ENCODE measurements around the gene KRT35. TPM values are rescaled to one million over a fixed set of nuclear protein-coding genes. Genes with fewer than 3 reads are reported as not detected.

The KRT35 gene
- total RNA-seq, 4 donors from 2014 or later: not detected

GRCh38 chr17:41491476-41491875, 10.5 kb upstream of the KRT35 start:
- H3K27me3 ChIP-seq: peaks cover 0 to 7% (median 0%) of the 10 kb centered on the region in 4 donors
- H3K27ac ChIP-seq (replicated peaks in 1 of 4): no peak overlapping the region
- intact Hi-C loops (cut with DNase I): no loop called here
- H3K36me3 ChIP-seq: no peaks in the 10 kb centered on the region
- no peak for DNase-seq (ENCODE audit: extremely low spot score)
- no peaks in the 10 kb centered on the region for H3K9me3 ChIP-seq
- WGBS: 88% methylated on average over 1 of the region's 2 CpGs
- H3K4me3 ChIP-seq: no peak overlapping the region
- peaks cover 3 to 16% (median 10%) of the 10 kb centered on the region in 4 donors for H3K4me1 ChIP-seq
- TF ChIP-seq EP300 (IDR thresholded peaks at IDR 0.05) (no peak), POLR2AphosphoS5 (IDR thresholded peaks at IDR 0.05) (no peak), CTCF (IDR thresholded peaks at IDR 0.05) (no peak), POLR2A (IDR thresholded peaks at IDR 0.05; ENCODE audit: low read depth) (no peak)

GRCh38 chr17:41490000-41490990, 9.3 kb upstream of the KRT35 start:
- Histone ChIP-seq H3K27ac (replicated peaks in 1 of 4) (no peak overlapping the region), H3K4me3 (no peak overlapping the region), H3K36me3 (no peaks in the 10 kb centered on the region), H3K27me3 (peaks cover 0 to 7% (median 0%) of the 10 kb centered on the region in 4 donors), H3K4me1 (peaks cover 3 to 15% (median 10%) of the 10 kb centered on the region in 4 donors), H3K9me3 (no peaks in the 10 kb centered on the region)
- DNase-seq (ENCODE audit: extremely low spot score): no peak
- intact Hi-C loops (cut with DNase I): no loop called here
- no peak for TF ChIP-seq POLR2A (IDR thresholded peaks at IDR 0.05; ENCODE audit: low read depth)
- TF ChIP-seq CTCF (IDR thresholded peaks at IDR 0.05): no peak
- no peak for TF ChIP-seq POLR2AphosphoS5 (IDR thresholded peaks at IDR 0.05)
- no peak for TF ChIP-seq EP300 (IDR thresholded peaks at IDR 0.05)
- 88% methylated on average over 10 of the region's 10 CpGs for WGBS

- peaks cover 0 to 7% (median 0%) of the 10 kb centered on the region in 4 donors for H3K27me3 ChIP-seq
- H3K36me3 ChIP-seq: no peaks in the 10 kb centered on the region
- H3K27ac ChIP-seq (replicated peaks in 1 of 4): no peak within 1 kb of the TSS
- intact Hi-C loops (cut with DNase I): no loop called here
- no CpG with 5 or more reads among the region's 12 CpGs for WGBS
- no peak for TF ChIP-seq EP300 (IDR thresholded peaks at IDR 0.05)
- TF ChIP-seq POLR2AphosphoS5 (IDR thresholded peaks at IDR 0.05): no peak
- no peaks in the 10 kb centered on the region for H3K9me3 ChIP-seq
- DNase-seq (ENCODE audit: extremely low spot score): no peak
- no peak within 1 kb of the TSS for H3K4me3 ChIP-seq
- peaks cover 3 to 13% (median 10%) of the 10 kb centered on the region in 4 donors for H3K4me1 ChIP-seq
Observed at GRCh38 chr17:41489531-41489930, 8.6 kb upstream of the KRT35 start, which contains the start of gene KRT36. KRT36 (minus strand) TSS chr17:41489910; CDS start chr17:41489864, 46 bp downstream.

GRCh38 chr17:41486809-41487530, 6.0 kb upstream of the KRT35 start:
- H3K9me3 ChIP-seq: no peaks in the 10 kb centered on the region
- no peak overlapping the region for H3K27ac ChIP-seq (replicated peaks in 1 of 4)
- H3K36me3 ChIP-seq: no peaks in the 10 kb centered on the region
- no peak for TF ChIP-seq POLR2A (IDR thresholded peaks at IDR 0.05; ENCODE audit: low read depth)
- TF ChIP-seq EP300 (IDR thresholded peaks at IDR 0.05): no peak
- TF ChIP-seq CTCF (IDR thresholded peaks at IDR 0.05): peak in 1 of 3 experiments; percentile 15
- TF ChIP-seq POLR2AphosphoS5 (IDR thresholded peaks at IDR 0.05): no peak
- peaks cover 0 to 7% (median 0%) of the 10 kb centered on the region in 4 donors for H3K27me3 ChIP-seq
- H3K4me1 ChIP-seq: no peaks in the 10 kb centered on the region
- DNase-seq (ENCODE audit: extremely low spot score): no peak
- 62% methylated on average over 18 of the region's 29 CpGs for whole genome bisulfite sequencing
- H3K4me3 ChIP-seq: no peak overlapping the region
- intact Hi-C loops (cut with DNase I): no loop called here

- intact Hi-C loops (cut with DNase I): no loop called here
- Histone ChIP-seq H3K4me1 (no peaks in the 10 kb centered on the region), H3K27me3 (peaks cover 0 to 7% (median 0%) of the 10 kb centered on the region in 4 donors), H3K36me3 (no peaks in the 10 kb centered on the region), H3K4me3 (no peak overlapping the region), H3K9me3 (no peaks in the 10 kb centered on the region), H3K27ac (replicated peaks in 1 of 4) (no peak overlapping the region)
- 98% methylated on average over 12 of the region's 13 CpGs for WGBS
- no peak for DNase-seq (ENCODE audit: extremely low spot score)
- no peak for TF ChIP-seq EP300 (IDR thresholded peaks at IDR 0.05)
- TF ChIP-seq POLR2AphosphoS5 (IDR thresholded peaks at IDR 0.05): no peak
- TF ChIP-seq POLR2A (IDR thresholded peaks at IDR 0.05; ENCODE audit: low read depth): no peak
- no peak for TF ChIP-seq CTCF (IDR thresholded peaks at IDR 0.05)
Observed at GRCh38 chr17:41486316-41486715, 5.4 kb upstream of the KRT35 start.

Data from esophagus muscularis mucosa (tissue), 4 donors.